ENCODE data around the gene RNH1. TPM values are rescaled to one million over a fixed set of nuclear protein-coding genes. Genes with fewer than 3 reads are reported as not detected.

RNH1 gene
- polyA plus RNA-seq, 3 donors, result 381 to 445 (median 443) TPM

DNA sequence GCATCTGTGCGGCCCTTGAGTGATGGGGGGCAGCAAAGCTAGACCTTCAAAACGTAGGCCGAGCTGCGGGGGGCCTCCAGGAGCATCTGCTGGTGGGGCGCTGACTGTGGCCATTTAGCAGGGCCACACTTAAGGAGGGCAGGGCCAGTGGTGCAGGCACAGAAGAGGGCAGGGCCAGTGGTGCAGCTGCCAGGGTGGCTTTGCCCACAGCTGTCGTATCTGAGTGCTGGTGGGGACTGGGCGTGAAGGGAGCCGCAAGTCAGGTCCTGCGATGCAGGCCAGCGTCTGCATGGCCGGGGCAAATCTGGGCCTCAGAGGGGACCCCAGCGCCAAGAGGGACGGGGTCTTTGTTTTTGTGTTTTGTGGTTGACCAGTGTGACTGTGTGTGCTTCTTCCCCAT, 27.7 kb downstream of the RNH1 start:
- Mint-ChIP-seq H3K9me3 (peaks cover 2 to 9% (median 6%) of the 10 kb centered on the region in 7 donors), H3K27ac (no peak overlapping the region), H3K27me3 (ENCODE audit: low read depth in 3 of 3) (peaks cover 0 to 2% (median 1%) of the 10 kb centered on the region in 3 donors), H3K4me1 (no peaks in the 10 kb centered on the region), H3K36me3 (peaks cover 6 to 19% of the 10 kb centered on the region in 2 donors), H3K4me3 (no peak overlapping the region)
- Histone ChIP-seq H3K27me3 (ENCODE audit: control insufficient read depth in 2 of 2, insufficient read depth in 2 of 2, low read length in 2 of 2) (no peaks in the 10 kb centered on the region), H3K27ac (ENCODE audit: low read depth in 1 of 2, low read length in 2 of 2) (no peak overlapping the region), H3K4me3 (replicated peaks in 1 of 3; ENCODE audit: low read depth in 2 of 3, low read length in 3 of 3) (no peak overlapping the region), H3K9me3 (replicated peaks in 1 of 2; ENCODE audit: control insufficient read depth in 1 of 2, insufficient read depth in 1 of 2, low read length in 2 of 2) (peaks cover 0 to 13% of the 10 kb centered on the region in 2 donors), H3K4me2 (replicated peaks; ENCODE audit: extremely low read depth, low read length, poor library complexity, severe bottlenecking) (no peak overlapping the region), H4K20me1 (ENCODE audit: insufficient read depth, low read length) (no peaks in the 10 kb centered on the region), H2AFZ (ENCODE audit: insufficient read depth, low read depth, low read length, poor library complexity, severe bottlenecking) (no peak overlapping the region), H3K36me3 (replicated peaks in 1 of 2; ENCODE audit: control insufficient read depth in 1 of 2, insufficient read depth in 2 of 2, low read length in 2 of 2) (peaks cover 0 to 4% of the 10 kb centered on the region in 2 donors), H3K9ac (ENCODE audit: insufficient read depth, low read length, poor library complexity, severe bottlenecking) (no peak overlapping the region), H3K79me2 (ENCODE audit: insufficient read depth, low read length) (no peaks in the 10 kb centered on the region), H3K4me1 (ENCODE audit: control insufficient read depth in 1 of 2, insufficient read depth in 2 of 2, low read length in 2 of 2) (no peaks in the 10 kb centered on the region)
- intact Hi-C loops (cut with micrococcal nuclease), result no loop called here
- TF ChIP-seq, protein P1, sequence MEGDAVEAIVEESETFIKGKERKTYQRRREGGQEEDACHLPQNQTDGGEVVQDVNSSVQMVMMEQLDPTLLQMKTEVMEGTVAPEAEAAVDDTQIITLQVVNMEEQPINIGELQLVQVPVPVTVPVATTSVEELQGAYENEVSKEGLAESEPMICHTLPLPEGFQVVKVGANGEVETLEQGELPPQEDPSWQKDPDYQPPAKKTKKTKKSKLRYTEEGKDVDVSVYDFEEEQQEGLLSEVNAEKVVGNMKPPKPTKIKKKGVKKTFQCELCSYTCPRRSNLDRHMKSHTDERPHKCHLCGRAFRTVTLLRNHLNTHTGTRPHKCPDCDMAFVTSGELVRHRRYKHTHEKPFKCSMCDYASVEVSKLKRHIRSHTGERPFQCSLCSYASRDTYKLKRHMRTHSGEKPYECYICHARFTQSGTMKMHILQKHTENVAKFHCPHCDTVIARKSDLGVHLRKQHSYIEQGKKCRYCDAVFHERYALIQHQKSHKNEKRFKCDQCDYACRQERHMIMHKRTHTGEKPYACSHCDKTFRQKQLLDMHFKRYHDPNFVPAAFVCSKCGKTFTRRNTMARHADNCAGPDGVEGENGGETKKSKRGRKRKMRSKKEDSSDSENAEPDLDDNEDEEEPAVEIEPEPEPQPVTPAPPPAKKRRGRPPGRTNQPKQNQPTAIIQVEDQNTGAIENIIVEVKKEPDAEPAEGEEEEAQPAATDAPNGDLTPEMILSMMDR (IDR thresholded peaks at IDR 0.05), result no peak
- 88% methylated on average over 13 of the region's 13 CpGs for WGBS (ENCODE audit: insufficient coverage)
- no peak for DNase-seq

DNA sequence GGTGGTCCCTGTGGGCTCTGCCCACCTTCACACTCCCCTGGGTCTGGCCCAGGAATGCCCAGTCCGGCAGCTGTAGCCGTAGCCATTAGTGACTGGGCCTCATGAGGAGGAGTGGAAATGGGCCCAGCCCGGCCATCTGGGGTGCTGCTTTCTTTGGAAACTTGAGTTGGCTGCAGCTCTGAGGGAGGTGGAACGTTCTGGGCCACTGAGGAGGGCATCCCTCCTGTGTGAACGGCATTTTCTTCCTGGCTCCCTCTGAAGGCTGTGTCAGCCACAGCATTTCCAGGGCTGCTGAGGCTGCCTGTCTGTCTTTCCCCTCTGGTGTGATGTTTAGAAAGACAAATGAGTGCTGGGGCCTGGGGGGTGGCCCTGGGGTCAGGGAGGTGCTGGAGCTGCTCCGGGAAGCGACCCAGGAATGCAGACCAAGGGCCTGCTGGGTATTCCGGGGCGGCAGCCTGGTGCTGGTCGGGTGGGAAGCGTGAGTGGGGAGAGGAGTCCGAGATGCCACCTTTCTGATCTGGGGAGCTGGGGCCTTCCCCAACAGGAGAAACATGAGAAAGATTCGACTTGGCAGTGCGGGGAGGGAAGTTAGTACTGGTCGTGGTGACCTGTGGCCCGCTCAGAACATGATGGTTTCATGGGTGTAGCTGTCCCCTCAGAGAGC, 29.9 kb downstream of the RNH1 start:
- H3K36me3 ChIP-seq (replicated peaks in 1 of 2; ENCODE audit: control insufficient read depth in 1 of 2, insufficient read depth in 2 of 2, low read length in 2 of 2), result peaks cover 0 to 4% of the 10 kb centered on the region in 2 donors
- H3K36me3 Mint-ChIP-seq, result peaks cover 9 to 22% of the 10 kb centered on the region in 2 donors
- H3K27ac ChIP-seq (ENCODE audit: low read depth in 1 of 2, low read length in 2 of 2), result no peak overlapping the region
- H3K27ac Mint-ChIP-seq, result peak overlapping the region in 1 of 7 donors; percentile 35
- no peaks in the 10 kb centered on the region for H3K27me3 ChIP-seq (ENCODE audit: control insufficient read depth in 2 of 2, insufficient read depth in 2 of 2, low read length in 2 of 2)
- no peak overlapping the region for H3K4me2 ChIP-seq (replicated peaks; ENCODE audit: extremely low read depth, low read length, poor library complexity, severe bottlenecking)
- no peak overlapping the region for H3K9ac ChIP-seq (ENCODE audit: insufficient read depth, low read length, poor library complexity, severe bottlenecking)
- H3K27me3 Mint-ChIP-seq (ENCODE audit: low read depth in 3 of 3), result peaks cover 0 to 2% (median 1%) of the 10 kb centered on the region in 3 donors
- H3K4me1 Mint-ChIP-seq, result no peaks in the 10 kb centered on the region
- no peaks in the 10 kb centered on the region for H3K4me1 ChIP-seq (ENCODE audit: control insufficient read depth in 1 of 2, insufficient read depth in 2 of 2, low read length in 2 of 2)
- no peak overlapping the region for H3K4me3 ChIP-seq (replicated peaks in 1 of 3; ENCODE audit: low read depth in 2 of 3, low read length in 3 of 3)
- H3K9me3 ChIP-seq (replicated peaks in 1 of 2; ENCODE audit: control insufficient read depth in 1 of 2, insufficient read depth in 1 of 2, low read length in 2 of 2), result peaks cover 0 to under 1% of the 10 kb centered on the region in 2 donors
- peaks cover 0 to 6% (median 0%) of the 10 kb centered on the region in 7 donors for H3K9me3 Mint-ChIP-seq
- 94% methylated on average over 13 of the region's 16 CpGs for WGBS (ENCODE audit: insufficient coverage)
- no peaks in the 10 kb centered on the region for H3K79me2 ChIP-seq (ENCODE audit: insufficient read depth, low read length)
- no peak overlapping the region for H3K4me3 Mint-ChIP-seq
- TF ChIP-seq, protein P1 (IDR thresholded peaks at IDR 0.05), result no peak
- intact Hi-C loops (cut with micrococcal nuclease), result no loop called here
- H4K20me1 ChIP-seq (ENCODE audit: insufficient read depth, low read length), result no peaks in the 10 kb centered on the region
- H2AFZ ChIP-seq (ENCODE audit: insufficient read depth, low read depth, low read length, poor library complexity, severe bottlenecking), result no peak overlapping the region
- no peak for DNase-seq

Measured in CD14-positive monocyte (primary cell).